ENCODE results near the gene LCN10.
"Not testable (repeated sequence)": the region's sequence is repeated elsewhere in the genome, so short reads cannot be mapped to it uniquely, and the experiment has no call there.

The LCN10 gene

DNA sequence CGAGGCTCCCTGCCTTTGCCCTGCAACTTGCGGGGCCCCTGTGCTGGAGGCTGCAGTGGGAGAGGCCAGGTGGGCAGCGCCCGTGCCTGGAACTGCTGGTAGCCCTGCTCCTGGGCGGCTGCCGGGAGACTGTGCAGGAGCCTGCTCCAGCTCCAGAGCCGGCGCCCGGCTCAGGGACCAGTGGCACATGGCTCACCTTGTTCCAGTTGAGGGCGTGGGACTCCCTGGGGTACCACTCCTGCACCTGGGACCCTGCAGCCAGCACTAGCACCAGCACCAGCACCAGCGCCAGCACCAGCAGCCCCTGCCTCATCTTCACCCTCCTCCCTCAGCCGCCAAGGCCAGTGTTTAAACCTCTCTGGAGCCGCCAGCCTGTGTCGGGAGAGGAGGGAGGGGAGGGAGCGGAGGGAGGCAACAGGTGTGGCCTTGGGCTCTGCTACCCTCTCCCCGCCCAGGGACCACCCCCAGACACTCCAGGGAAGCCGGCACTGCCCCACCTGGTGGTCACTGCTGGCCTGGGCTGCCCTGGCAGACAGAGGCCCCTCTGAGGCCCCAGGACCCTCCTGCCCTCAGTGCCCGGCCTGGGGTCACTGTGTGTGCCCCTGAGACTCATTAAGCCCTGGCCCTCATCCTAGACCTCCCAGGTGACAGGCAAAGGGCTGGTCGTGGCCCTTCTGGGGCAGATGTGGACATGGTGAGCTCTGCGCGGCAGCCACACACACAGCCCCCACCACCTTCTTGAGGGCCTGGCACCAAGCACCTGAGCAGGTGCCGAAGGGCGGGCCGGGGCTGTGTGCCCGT is at the start of gene LCN10:
LCN10 (minus strand) TSS at position 350 of the 801 bp plus-strand sequence; CDS start at position 313, 37 bp downstream.
- DNase-seq, result peak; percentile 42

DNA sequence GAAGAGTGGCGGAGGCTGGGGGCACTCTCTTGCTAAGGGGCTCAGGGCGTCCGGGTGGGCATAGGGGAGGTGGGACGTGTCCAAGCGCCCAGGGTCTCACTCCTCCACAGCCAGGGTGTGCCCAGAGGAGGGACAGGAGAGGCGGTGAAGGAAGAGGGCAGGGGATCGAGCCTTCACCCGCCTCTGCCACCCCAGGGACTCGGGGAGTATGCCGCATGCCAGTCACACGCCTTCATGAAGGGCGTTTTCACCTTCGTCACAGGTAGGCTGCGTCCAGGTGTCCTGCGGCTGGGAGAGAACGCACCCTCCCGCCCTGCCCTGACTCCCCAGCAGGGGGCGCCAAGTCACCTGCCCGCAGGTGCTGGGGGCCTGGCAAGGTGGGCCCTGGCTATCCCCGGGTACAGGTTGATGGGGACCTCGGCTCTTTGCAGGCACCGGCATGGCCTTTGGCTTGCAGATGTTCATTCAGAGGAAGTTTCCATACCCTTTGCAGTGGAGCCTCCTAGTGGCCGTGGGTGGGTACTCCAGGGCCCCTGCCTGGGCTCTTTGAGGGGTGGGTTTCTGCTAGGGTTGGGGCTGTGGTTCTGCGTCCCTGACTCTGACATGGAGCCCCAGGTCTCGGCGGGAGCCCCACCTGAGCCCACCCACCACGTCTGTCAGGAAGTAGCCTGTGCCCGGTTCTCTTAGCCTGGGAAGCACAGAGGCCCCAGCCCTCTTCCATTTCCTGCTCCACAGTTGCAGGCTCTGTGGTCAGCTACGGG is 49.0 kb upstream of the LCN10 start:
- peak; percentile 33 for DNase-seq

DNA sequence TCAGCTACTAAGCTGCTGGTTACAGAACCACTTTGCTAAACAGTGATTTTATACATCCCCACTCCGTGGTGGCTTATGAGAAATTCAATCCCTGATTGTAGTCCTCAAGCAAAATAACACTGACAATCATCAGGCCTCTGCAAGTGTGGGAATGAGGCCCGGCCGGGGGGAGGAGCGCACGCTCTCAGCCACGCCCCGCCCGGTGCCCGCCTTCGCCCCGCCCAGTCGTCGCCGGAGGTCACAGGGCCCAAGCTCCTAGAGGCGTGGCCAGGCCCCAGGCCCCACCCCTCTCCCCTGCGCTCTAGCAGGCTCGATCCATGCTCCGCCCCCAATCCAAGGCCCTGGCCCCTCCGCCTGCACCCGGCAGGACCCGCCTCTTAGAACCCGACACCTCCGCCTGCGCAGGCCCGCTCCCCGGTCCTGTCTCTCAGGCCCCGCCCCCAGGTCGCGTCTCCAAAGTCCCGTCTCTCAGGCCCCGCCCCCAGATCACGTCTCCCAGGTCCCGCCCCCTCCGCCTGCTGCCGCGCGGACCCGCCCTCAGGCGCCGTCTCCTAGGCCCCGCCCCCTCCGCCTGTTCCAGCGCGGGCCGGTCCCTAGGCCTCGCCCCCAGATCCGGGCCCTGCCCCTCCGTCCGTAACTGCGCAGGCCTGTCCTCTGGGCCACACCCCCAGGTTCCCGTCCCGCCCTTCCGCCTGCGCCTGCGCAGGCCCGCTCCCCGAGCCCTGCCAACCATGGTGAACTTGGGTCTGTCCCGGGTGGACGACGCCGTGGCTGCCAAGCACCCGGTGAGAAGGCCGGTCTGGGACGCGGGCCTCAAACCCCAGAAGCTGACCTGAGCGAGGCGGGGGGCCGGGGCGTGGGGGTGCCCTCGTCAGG is 48.1 kb upstream of the LCN10 start, which contains the start of gene TMEM141:
TMEM141 (plus strand) TSS at position 705 of the 876 bp plus-strand sequence; CDS start at position 732, 27 bp downstream.
- DNase-seq, result peak; percentile 99

DNA sequence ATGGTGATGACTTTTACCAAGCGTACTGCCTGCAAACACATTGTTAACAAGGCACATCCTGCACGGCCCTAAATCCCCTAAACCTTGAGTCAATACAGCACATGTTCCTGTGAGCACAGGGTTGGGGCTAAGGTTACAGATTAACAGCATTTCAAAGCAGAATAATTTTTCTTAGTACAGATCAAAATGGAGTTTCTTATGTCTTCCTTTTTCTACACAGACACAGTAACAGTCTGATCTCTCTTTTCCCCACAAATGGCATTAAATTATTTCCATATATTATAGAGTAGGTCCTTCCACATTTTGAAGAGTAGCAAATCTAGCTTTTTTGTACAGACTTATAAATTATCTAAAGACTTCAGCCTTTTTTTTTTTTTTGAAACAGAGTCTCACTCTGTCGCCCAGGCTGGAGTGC is 46.8 kb upstream of the LCN10 start:
- no peak for DNase-seq

DNA sequence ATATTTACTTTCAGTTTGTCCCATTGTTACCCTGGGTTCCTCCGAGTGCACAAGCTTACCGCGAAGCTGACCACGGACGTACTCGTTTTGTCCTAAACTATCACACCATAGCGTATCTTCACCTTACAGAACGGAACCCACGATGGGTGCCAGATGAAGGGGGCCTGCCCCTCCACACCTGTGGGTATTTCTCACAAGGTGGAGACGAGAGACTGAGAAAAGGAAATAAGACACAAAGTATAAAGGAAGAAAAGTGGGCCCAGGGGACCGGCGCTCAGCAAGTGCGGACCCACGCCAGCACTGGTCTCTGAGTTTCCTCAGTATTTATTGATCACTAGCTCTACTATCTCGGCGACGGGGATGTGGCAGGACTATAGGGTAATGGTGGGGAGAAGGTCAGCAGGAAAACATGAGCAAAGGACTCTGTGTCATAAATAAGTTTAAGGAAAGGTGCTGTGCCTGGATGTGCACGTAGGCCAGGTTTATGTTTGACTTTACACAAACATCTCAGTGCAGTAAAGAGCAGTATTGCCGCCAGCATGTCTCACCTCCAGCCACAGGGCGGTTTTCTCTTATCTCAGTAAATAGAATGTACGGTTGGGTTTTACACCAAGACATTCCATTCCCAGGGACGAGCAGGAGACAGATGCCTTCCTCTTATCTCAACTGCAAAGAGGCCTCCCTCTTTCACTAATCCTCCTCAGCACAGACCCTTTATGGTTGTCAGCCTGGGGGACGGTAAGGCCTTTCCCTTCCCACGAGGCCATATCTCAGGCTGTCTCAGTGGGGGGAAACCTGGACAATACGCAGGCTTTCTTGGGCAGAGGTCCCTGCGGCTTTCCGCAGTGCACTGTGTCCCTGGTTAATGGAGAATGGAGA is 46.1 kb upstream of the LCN10 start:
- DNase-seq, result peak; percentile 56

DNA sequence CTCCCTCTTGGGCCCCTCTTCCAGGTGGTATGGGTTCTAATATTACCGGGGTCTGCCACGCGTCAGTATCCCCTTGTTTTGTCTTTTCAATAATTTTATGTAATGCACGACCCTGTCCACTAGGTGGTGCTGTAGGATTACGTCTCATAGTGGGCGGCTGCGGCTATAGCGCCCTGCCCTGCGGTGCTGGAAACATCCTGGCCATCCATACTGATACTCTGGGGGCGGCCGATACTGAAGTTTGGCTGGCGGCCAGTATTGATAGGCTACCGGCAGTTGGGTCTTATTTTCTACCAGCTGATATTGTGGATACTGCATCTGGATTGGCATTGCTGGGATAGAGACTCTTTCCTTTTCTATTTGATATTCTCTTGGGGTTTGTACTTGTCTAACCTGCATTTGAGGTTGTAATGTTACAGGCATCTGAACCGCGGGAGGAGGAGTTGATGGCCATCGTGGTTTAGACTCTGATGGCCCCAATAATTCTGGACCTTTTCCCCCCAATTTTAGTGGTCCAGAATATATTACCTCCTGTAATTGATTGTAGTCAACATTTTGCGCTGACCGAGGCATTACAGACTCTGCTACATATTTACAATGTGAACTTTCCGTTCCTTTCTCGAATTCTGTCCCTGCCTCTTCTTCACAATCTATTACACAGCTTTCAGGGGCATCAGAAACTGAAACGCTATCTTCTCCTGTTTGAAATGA is 45.1 kb upstream of the LCN10 start:
- peak; percentile 86 for DNase-seq

DNA sequence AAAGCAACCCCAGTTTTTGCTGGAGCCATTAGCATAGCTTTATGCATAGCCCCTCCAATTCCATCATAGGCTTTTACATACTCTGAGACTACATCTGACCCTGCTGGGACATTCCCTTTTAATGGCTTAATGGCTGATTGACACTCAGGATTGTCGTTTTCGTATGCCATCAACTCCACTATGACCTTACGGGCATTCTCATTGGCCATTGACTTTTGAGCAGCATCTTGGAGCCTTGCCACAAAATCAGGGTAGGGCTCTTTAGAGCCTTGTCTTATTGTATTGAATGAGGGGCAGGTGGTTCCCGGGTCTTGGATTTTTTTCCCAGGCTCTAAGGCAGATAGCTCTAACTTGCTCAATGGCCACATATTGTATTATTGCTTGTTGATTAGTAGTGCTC is 44.2 kb upstream of the LCN10 start:
- peak; percentile 74 for DNase-seq

DNA sequence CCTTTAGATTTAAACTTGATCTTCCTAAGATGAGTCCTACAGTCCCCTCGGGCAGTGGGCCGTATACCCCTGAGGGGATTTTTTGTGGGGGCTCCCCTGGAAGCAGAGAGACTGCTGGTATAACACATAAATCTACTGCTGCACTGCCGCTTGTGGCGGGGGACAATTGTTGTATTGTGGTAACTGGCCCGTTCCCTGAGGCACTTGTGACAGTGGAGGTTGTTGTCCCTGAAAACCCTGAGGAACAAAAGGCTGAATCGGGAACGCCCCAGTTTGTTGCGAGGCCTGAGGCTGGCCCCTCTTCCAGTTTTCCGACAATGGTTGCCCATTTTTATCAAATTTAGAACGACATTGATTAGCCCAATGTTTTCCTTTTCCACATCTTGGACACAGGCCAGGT is 43.7 kb upstream of the LCN10 start:
- DNase-seq, result no peak

DNA sequence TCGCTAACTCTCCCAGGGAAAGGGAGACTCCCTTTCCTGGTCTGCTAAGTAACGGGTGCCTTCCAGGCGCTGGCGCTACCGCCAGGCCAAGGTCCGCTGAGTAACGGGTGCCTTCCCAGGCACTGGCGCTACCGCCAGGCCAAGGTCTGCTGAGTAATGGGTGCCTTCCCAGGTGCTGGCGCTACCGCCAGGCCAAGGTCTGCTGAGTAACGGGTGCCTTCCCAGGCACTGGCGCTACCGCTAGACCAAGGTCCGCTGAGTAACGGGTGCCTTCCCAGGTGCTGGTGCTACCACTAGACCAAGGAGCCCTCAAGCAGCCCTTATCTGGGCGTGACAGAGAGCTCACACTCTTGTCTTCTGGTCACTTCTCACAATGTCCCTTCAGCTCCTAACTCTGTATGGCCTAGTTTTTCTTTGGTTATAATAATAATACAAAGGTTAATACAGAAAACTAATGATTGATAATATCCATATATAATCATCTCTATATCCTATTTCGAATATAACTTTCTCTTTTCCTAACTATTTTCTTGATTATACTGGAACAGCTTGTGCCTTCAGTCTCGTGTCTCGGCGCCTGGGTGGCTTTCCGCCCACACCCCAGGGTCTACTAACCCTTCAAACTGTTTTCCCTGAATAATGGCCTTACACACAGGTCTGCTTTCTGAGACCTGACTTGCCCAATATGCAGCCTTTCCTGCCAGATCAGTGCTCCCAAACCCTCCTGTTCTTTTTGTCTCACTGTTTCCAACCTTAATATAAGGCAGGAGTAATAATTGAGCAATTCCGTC is 43.0 kb upstream of the LCN10 start:
- DNase-seq, result not testable (repeated sequence)

DNA sequence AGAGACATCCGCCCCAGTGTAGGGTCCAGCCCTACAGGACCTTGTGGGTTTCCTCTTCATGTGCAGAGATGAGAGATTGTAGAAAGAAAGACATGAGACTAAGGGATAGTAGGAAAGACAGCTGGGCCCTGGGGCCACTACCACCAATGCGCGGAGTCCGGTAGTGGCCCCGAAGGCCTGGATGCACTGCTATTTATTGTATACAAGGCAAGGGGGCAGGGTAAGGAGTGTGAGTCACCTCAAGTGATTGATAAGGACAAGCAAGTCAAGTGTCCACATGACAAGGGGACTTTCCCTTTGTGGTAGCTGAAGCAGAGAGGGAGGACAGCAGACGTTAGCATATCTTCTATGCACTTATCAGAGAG is 42.2 kb upstream of the LCN10 start:
- no peak for DNase-seq

DNA sequence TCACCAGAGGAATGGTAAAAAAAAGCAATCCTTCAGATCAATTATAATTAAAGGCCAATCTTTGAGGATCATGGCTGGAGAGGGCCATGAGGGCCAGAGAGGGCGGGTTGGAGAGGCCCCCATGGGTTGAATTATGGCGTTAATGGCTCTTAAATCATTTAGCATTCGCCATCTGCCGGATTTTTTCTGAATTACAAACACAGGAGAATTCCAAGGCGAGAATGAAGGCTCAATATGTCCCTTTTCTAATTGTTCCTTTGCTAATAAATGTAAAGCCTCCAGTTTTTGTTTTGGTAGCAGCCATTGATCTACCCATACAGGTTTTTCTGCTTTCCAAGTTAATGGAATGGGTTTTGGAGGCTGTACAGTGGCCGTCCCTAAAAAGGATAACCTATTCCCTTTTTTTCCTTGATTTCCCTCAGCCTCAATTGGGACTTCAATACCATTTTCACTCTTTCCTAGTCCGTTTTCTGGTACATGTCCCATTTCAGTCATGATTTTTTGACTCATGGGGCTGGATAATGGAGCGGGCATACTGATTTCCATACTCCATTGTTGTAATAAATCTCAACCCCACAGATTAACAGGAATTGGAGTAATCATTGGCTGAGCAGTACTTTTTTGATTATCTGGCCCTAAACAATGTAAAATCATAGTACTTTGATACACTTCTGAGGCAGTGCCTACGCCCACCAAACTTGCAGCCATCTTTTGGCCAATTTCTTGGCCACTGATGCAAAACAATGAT is 41.7 kb upstream of the LCN10 start:
- DNase-seq, result no peak

DNA sequence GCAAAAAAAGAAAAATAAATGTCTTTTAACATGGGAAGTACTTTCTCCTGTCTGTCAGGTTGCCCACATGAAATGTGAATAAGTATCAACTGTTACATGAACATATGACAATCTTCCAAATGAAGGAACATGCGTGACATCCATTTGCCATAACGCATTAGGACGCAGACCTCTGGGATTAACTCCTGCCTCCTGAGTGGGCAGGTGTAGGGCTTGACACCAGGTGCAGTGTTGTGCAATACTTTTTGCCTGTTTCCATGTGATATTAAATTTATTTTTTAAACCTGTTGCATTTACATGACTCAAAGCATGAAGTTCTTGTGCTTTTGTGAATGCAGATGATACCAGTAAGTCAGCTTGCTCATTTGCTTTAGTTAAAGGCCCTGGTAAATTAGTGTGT is 39.7 kb upstream of the LCN10 start:
- DNase-seq, result no peak

DNA sequence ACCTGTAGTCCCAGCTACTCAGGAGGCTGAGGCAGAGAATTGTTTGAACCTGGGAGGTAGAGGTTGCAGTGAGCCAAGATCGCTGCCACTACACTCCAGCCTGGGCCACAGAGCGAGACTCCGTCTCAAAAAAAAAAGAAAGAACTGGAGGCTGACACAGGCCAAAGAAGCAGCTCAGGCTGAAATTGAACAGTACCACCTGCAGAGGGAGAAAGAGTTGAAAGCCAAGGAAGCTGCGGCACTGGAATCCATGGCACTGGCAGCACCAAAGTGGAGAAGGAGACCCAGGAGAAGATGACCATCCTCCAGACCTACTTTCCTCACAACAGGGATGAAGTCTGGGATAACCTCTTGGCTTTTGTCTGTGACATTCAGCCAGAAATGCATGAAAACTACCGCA is 37.1 kb upstream of the LCN10 start:
- DNase-seq, result no peak

DNA sequence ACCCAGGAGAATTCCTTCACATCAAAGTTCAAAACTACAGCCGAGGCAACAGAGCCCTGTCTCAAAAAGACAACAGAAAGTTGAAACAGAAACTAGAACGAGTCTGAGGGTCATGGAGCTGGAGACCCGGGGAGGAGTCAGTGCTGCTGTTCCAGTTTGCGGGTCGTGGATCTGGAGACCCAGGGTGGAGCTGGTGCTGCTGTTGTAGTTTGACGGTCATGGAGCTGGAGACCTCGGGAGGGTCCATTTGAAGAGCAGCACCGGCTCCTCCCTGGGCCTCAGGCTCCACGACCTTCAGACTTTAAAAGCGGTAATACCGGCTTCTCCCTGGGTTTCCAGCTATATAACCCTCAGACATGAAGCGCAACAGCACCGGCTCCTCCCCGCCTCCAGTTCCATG is 34.6 kb upstream of the LCN10 start:
- DNase-seq, result no peak

DNA sequence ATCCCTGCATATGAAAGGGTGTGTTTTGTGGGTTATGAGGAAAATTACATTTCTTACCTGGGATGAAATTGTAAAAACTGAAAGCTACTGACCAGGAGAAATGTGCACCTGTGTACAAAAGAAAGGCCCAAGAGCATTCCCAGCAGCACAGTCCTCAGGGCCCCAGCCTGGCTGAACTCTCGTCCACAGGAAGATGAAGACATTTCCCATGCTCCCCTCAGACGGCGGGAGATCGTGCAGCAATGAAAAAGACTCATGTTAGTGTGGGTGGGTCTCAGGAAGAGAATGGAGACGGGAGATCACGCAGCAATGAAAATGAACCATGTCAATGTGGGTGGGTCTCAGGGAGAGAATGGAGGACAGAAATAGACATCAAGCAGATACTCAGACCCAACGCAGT is 34.2 kb upstream of the LCN10 start:
- no peak for DNase-seq

DNA sequence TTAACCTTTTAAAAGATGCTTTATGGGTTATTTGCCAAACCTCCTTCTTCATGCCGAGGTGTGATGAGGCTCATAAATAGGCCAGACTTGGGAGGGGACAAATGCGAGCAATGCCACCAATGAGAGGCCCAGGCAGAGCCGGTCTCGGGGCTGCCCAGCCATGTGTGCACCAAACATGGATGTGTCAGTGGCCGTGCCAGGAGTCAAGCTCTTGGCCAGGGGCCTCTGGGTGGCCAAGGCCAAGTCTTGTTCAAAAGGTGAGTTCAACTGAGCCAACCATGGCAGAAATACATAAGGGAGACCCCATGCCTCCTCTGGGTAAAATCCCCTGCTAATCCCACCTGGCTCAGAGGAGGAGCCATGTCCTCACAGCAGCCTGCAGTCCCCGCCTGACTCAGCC is 32.5 kb upstream of the LCN10 start:
- no peak for DNase-seq

DNA sequence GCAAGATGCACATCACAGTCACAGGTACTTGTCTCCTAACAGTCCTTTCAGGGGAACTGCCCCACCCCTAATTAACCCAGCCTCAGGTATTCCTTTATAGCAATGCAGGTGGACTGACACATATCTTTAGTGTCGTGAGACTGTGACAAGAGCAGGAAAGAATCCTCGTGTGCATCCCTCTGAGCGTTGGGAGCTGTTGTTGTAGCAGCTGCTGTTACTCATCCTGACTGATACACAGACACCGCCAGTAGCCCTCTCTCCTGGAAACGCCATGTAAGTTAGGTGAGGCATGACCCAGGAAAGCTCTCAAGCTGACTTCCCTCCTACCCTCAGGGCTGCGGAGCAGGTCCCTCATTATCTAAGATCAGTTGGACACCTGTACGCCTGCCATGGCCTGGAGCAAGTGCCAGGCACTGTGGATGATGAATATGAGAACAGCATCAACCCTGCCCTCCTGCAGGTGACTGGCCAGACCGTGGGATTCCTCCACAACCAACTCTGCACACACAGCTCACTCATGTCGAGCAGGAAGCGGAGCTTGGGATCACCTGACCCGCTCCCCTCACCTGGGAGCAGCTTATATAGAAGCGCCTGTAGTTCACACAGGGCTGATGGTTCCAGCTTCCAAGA is 31.8 kb upstream of the LCN10 start:
- no peak for DNase-seq

DNA sequence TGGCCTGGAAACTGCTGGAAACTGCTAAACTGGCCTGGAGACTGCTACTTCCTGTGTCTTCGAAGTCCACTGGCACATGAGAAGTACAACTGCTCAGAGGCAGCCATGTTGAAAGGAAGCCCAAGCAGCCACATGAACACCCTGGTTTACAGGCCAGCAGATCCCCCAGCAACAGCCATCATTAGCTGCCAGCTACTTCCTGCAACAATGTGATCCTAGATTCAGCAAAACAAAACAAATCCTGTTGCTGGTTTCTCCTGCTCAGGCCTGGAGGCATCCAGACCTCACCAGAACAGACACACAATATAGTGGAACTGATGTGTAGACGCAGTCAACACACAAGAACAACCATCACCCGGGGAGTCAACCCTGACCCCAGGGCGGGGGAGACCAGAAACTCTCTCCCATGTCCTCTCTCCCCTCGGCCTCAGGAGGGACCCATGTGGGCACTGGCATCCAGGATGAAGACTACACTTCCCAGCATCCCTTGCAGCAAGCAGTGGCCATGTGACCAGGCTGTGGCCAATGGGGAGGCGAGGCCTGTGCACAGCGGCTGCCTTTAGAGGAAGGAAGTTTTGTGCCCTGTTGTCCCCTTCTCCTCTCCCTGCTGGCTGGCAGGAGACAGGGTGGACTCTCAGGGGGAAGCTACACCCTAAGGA is 30.8 kb upstream of the LCN10 start:
- DNase-seq, result no peak

DNA sequence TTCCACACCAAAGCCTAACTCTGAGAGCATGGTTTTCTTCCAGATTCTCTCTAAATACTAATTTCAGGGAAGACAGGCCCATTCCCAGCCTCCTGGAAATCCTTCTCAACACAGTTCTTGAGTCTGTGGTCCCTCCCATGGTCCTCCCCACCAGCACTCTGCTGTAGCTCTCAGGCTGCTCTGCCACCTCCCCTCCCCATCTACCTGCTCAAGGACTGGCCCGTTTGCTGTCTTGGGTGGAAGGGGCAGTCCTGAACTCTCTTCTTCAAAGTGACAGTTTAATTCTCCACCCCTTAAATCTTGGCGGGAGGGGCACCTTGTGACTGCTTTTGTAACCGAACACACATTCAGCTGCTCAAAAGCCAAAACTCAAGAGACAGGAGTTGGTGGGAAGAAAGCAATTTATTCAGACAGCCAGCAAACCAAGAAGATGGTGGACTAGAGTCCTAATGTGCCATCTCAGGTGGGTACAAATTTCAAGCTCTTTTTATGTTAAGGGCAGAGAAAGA is 29.2 kb upstream of the LCN10 start:
- no peak for DNase-seq
